ENCODE measurements around the gene KPNB1. TPM values are rescaled to one million over a fixed set of nuclear protein-coding genes. Genes with fewer than 3 reads are reported as not detected.
A peak's percentile ranks its signal among the peaks of the same experiment; 100 is the strongest.

Gene KPNB1
- total RNA-seq, 1 donor from 2014 or later: 140 TPM

DNA sequence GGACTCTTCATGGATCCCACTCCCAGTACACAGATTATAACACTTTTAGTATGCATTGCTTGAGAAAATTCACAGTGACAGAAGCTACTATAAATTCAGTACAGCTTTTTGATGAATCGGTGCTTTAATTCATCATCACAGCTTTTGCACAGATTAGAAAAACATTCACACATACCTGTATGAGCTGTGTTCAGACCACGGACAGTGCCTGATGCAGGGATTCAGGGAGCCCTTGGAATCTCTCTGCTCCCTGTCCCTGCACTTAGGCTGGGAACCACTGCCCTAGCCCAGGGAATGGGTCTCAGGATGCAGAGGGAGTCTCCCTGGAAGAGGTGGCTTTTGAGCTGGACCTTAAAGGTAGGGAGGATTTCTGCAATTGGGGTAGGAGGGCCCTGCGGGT, 58.2 kb downstream of the KPNB1 start:
- DNase-seq (ENCODE audit: low spot score in 2 of 2) (no peak), FAIRE-seq (no peak)

- DNase-seq (ENCODE audit: low spot score in 2 of 2): no peak
- FAIRE-seq: no peak
These were observed 58.7 kb downstream of the KPNB1 start for GRCh38 chr17:47708312-47708863.

GRCh38 chr17:47708864-47709541, 59.3 kb downstream of the KPNB1 start:
- DNase-seq (ENCODE audit: low spot score in 2 of 2): peak; percentile 63 to 65

DNA sequence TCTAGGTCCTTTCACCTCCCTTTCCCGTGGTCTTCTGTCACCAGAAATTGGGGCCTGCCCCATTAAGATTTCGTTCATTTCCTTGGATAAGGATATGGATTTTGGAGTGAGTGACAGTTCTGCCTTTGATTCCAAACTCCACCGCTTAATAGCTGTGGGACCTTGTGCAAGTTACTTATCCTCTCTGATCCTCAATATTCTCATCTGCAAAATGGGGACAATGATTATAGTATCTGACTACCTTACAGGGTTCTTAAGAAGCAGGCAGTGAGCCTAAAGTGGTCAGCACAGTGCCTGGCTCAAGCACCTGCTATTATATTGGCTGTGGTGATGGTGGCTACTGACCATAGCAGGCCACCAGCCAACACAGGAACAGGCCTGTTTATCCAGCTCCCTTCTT, 59.9 kb downstream of the KPNB1 start:
- FAIRE-seq: no peak

More at GRCh38 chr17:47708864-47709541, 59.3 kb downstream of the KPNB1 start:
- no peak for FAIRE-seq

DNA sequence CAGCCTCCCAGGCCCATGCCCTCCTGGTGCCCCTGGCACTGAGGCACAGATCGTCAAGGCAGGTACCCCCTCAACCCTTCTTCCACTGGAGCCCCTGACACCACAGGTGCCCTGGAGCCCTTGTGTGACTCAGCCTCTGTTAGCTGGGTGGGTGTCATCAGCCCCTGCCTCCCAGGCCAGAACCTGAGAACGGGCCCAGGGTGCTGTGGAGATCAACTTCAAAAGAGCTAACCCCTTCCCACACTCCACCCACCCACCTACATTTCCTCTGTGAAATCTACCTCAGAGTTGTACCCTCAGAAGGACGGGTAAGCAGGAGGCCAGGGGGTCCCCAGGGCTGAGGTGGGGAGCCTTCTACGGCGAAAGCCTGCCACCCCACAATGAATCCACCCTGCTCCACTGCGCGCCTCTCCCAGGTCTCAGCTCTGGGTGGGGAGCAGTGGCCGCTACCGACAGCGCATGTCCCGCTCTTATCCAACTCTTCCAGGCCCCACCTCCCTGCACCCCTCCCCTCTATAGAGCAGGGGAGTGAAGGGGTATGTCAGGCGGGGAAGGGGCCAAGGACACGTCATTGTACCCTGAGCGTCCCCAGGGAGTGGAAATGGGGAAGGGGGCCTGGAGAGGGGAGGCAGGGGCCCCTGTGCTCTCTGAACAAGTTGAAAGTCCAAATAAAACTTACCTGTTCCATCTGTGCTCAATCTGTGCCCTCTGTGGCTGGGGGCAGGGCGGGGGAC, 61.8 kb downstream of the KPNB1 start:
- no peak for FAIRE-seq
- no peak for DNase-seq (ENCODE audit: low spot score in 2 of 2)

More for the DNA sequence above, 59.9 kb downstream of the KPNB1 start:
- DNase-seq (ENCODE audit: low spot score in 2 of 2): no peak

- FAIRE-seq (no peak), DNase-seq (ENCODE audit: low spot score in 2 of 2) (no peak)
These were observed 62.8 kb downstream of the KPNB1 start for GRCh38 chr17:47712330-47713023.

DNA sequence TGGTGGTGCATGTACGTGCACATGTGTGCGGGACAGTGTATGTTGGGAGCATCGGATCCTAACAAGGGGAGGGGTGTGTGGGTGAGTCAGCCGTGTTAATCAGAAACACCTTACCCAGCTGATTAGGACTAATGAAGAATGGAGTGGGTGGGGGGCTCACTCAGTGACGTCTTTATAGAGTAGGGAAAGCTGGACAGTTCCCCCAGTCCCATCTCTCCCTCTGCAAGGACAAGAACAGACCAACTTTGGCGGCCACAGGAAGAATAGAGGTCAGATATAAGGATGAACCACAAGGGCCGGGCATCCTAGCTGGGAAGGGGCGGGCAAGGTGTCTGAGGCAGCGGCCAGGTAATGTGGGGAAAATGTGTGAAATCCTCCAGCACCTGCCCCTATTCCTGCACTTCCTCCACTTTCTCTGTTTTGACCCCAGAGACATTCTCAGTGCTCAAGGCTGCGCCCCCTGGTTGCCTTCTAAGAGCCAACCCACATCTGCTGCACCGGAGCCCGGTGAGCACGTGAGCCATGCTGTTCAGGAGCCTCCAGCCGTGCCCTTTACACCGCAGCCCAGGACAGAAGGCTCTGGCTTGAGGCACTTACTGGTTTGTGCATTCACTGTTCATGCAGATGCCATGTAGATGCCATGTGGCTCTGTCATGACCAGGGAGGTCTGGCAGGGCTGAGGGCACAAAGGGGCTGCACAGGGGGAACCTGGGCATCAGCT, 64.4 kb downstream of the KPNB1 start:
- DNase-seq (ENCODE audit: low spot score in 2 of 2) (no peak), FAIRE-seq (no peak)

DNA sequence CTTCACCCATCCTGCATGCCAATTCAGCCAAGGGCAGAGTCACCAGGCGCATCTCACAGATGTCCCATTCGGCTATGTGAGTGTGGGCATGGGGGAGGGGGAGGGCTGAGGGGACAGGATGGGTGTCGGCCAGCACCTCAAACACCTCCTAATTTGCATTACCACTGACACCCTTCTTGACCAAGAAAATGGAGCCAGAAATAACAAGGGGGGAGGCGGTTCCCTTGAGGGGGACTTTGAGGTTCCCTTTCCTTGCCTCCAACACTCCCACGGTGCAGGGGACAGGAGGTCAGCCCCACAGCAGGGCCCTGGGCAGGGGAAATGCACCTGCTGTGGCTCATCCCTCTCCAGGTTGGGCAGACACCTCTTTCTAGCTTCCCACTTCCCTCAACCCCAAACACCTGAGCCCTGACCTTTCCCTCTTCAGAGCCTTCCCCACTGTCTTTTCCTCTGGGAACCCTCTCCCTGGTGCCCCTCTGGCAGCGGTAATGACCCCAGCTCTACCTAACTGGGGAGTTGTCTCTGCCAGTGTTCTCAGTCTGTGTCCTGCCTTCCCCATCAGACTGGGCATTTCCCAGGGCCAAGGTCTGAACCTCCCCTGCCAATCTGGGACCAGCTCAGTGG, 65.2 kb downstream of the KPNB1 start:
- no peak for FAIRE-seq

DNA sequence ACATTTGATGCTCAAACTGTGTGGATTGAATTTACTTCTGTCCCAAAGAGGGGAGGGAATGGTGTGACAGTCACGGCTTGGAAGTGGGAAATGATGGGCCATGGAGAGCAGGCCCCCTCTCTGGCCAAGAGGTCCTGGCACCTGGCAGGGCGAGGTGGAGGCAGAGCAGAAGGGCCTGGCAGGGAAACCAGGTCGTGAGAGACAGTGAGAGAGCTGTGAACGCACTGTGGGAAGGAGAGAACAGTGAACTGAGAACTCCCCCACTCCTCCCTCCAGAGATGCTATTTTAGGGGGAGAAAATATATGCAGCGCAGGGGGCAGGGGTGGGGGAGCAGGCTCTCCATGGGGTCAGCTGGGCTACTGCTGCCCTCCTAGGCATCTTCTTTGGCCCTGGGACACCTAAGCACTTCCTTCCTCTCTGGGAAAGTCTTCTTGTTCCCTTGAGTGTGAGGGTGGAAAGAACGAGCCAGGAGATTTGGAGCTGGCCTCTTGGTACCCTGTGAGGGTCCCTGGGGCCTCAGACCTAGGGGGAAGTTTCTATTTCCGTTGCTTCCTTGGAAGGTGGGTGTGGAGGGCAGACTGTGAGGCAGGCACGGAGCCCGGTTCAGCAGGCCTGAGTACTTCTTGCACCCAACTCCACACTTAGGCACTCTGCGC, 66.1 kb downstream of the KPNB1 start:
- FAIRE-seq (no peak), DNase-seq (ENCODE audit: low spot score in 2 of 2) (no peak)

More for the DNA sequence above, 65.2 kb downstream of the KPNB1 start:
- DNase-seq (ENCODE audit: low spot score in 2 of 2): no peak

- FAIRE-seq (no peak), DNase-seq (ENCODE audit: low spot score in 2 of 2) (no peak)
These were observed 66.7 kb downstream of the KPNB1 start for GRCh38 chr17:47716375-47716774.

GRCh38 chr17:47717261-47717697, 67.6 kb downstream of the KPNB1 start:
- no peak for FAIRE-seq
- DNase-seq (ENCODE audit: low spot score in 2 of 2): no peak

GRCh38 chr17:47717979-47718621, 68.4 kb downstream of the KPNB1 start:
- DNase-seq (ENCODE audit: low spot score in 2 of 2) (no peak), FAIRE-seq (no peak)

GRCh38 chr17:47718634-47719405, 69.1 kb downstream of the KPNB1 start:
- FAIRE-seq (no peak), DNase-seq (ENCODE audit: low spot score in 2 of 2) (no peak)

DNA sequence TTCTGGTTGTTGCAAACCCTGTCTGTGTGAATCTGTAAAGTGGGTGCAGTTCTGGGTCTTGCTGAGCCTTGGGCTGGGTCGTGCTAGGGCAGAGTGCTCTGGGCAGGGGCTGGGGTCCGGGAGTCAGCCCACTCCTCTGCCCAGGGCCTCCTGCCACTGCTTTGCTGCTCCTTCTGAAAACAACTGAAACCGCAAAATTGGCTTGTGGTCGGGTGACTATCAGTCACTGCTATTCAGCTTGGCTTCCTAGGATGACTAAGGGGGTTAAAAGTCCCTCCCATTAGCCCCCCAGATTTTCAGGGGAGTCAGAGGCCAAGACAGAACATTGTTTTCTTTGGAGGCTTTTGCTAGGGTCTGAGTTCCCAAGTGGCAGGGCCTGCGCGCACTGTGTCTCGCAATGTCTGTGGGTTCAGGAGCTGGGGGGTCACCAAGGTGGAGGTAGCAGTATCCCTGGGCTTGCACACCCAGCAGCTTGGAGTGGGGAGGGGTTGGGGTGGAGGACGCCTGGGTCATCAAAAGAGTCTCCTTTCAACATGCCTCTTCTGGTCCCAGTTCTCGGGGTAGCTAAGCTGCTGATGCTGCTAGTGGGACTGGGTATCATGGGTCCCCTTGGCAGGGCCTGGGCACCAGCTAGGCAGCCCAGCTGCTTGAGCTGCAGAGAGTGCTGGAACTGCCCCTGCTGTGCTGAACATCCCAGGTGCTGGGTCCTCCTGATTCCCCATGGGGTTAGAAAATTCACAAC, 69.9 kb downstream of the KPNB1 start:
- FAIRE-seq: no peak
- DNase-seq (ENCODE audit: low spot score in 2 of 2): no peak

DNA sequence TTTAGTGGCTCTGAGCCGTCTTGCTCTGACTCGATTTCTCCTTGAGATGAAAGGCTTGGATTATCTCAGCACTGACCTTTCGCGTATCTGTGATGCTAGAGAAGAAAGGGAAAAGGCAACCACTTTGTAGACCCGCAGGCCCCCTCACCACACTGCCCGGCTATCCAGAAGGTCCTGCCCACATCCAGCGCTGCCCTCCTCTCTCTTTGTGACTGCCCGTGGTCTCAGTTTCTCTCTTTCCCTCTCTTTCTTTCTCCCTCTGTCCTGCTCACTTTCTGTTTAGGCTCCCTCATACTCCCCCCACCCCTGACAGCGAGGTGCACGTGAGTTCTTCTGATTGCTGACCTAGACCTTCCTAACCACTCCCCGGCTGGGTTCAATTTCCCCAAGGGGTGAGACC, 70.5 kb downstream of the KPNB1 start:
- FAIRE-seq: no peak
- DNase-seq (ENCODE audit: low spot score in 2 of 2): no peak

GRCh38 chr17:47720754-47721533, 71.2 kb downstream of the KPNB1 start:
- DNase-seq (ENCODE audit: low spot score in 2 of 2) (no peak), FAIRE-seq (no peak)

DNA sequence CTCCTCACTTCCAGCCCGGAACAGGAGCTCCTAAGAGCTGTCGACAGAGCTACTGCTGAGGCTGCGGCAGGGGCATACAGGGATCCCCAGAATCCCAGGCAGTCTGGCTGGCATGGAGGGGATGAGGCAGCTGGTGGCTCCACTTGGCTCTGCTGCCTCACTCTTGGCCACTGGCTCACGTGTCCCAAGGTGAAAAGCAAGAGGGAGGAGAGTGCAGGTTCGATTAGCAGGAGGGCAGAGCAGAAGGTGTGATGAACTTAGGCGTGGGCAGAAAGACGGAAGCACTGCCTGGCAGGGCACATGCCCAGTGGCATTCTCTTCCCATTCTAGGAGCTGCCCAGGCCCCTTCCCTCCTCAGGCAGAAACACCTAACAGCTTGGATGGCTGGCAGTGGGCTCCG, 72.0 kb downstream of the KPNB1 start:
- FAIRE-seq: no peak

More for the DNA sequence above, 72.0 kb downstream of the KPNB1 start:
- no peak for DNase-seq (ENCODE audit: low spot score in 2 of 2)

Data from frontal cortex (tissue), 4 donors.